Measurements from ENCODE around the gene ELFN1. TPM values are rescaled to one million over a fixed set of nuclear protein-coding genes. Genes with fewer than 3 reads are reported as not detected.

ELFN1 gene
- total RNA-seq, 2 experiments from 2014 or later, result 0.10 to 0.12 TPM

DNA sequence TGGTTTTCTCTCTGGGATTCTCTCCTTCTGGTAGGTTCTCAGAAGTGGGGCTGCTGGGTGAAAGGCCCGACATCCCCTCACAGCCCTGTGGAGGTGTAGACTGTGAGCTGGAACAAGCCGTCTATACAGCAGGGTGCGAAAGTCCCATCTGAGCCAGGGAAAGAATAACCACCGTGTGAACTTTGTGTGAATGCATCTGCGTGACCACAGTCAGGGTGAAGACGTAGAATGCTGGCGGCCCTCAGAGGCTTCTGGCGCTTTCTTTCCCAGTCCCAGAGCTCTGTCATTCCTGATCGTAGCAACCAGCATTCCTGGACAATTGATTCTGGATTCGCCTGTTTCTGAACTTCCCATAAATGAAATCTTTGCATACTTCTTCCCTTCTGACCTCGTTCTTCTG is 30.0 kb downstream of the ELFN1 start:
- intact Hi-C loops (cut with micrococcal nuclease), result no loop called here
- Mint-ChIP-seq H3K27me3 (peaks cover 7% of the 10 kb centered on the region), H3K4me3 (no peak overlapping the region), H3K36me3 (no peaks in the 10 kb centered on the region), H3K27ac (no peak overlapping the region), H3K9me3 (peaks cover 13% of the 10 kb centered on the region), H3K4me1 (ENCODE audit: low read depth) (peaks cover 2% of the 10 kb centered on the region)
- ChIA-PET POLR2A (no interaction called here), CTCF (interaction anchor here (1.6 kb wide), 1 partner anchor 10 kb away, joined by 4 read pairs; no protein-coding TSS in a partner anchor)
- no peak for DNase-seq

DNA sequence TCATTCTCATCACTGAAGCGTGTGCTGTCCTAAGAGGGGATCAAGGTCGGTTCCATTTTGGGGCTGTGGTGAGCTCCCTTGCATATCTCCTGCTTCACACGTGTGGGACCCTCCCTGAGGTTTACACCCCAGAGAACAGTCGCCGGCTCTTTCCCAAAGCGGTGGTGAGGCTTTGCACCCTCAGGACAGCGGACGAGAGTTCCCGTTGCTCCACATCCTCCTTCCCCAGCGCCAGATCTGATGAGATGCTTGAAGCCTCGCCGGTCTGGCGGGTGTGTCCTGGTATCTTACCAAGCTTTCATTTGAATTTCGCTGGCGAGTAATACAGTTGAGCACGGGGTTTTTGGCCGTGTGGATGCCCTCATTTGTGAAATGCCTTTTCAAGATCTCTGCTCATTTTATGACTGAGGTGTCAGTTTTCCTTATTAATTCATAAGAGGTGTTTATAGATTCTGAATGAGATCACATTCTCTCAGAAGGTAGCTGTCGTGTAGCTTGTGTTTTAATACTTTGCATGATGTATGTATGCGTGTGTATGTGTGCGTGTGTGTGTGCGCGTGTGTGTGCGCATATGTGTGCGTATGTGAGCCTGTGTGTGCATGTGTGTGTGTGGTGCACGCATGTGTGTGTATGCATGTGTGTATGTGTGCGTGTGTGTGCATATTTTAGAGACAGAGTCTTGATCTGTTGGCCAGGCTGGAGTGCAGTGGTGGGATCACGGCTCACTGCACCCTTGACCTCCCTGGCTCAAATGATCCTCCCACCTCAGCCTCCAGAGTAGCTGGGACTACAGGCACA is 30.7 kb downstream of the ELFN1 start:
- no peaks in the 10 kb centered on the region for H3K36me3 Mint-ChIP-seq
- ChIA-PET POLR2A (no interaction called here), CTCF (interaction anchor here (1.4 to 1.6 kb wide), 2 partner anchors 9 to 36 kb away, joined by 3 to 4 read pairs; no protein-coding TSS in a partner anchor)
- H3K27me3 Mint-ChIP-seq, result peaks cover 7% of the 10 kb centered on the region
- intact Hi-C loops (cut with micrococcal nuclease), result no loop called here
- no peak overlapping the region for H3K27ac Mint-ChIP-seq
- H3K4me3 Mint-ChIP-seq, result no peak overlapping the region
- DNase-seq, result no peak
- H3K4me1 Mint-ChIP-seq (ENCODE audit: low read depth), result peaks cover 2% of the 10 kb centered on the region
- peaks cover 13% of the 10 kb centered on the region for H3K9me3 Mint-ChIP-seq

DNA sequence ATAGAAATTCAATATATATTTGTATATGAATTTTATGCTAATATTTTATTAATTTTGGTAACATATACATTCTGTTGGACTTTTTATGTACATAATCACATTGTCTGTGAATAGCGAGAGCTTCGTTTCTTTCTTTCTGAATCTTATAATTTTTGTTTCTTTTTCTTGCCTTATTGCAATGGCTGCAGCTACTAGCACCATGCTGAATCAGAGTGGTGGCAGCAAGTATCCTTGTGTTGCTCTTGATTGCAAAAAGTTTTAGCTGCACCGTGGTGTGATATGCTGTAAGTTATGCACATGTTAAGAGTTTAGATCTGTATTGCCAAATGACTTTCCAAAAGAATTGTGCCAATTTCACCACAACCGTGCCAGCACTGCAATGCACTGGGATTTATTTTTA is 32.6 kb downstream of the ELFN1 start:
- H3K9me3 Mint-ChIP-seq, result peaks cover 13% of the 10 kb centered on the region
- POLR2A ChIA-PET, result no interaction called here

DNA sequence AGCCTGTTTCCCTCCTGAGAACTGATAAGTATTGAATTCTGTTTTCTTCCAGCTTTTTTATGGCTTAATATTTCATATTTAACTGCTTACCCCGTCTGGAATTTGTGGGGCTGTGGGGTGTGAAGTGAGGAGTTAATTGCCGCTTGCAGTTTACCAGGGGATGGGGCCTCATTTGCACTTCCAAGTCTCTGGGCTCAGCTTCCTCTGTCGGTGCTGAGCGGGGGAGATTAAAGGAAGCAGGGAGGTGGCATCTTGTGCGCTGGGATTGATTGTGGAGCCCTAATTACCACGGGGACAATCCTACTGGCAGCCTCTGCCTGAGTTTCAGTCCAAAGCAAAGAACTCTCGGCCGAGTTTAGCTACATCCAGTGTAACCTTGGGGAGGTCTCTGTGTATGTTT is 33.4 kb downstream of the ELFN1 start:
- no peak for DNase-seq
- Mint-ChIP-seq H3K36me3 (no peaks in the 10 kb centered on the region), H3K4me3 (no peak overlapping the region), H3K9me3 (peaks cover 13% of the 10 kb centered on the region), H3K27ac (no peak overlapping the region), H3K4me1 (ENCODE audit: low read depth) (no peaks in the 10 kb centered on the region), H3K27me3 (peaks cover 5% of the 10 kb centered on the region)
- CTCF ChIA-PET, result no interaction called here
- intact Hi-C loops (cut with micrococcal nuclease), result no loop called here
- POLR2A ChIA-PET, result no interaction called here

More for the DNA sequence above, 32.6 kb downstream of the ELFN1 start:
- intact Hi-C loops (cut with micrococcal nuclease), result no loop called here
- CTCF ChIA-PET, result no interaction called here
- Mint-ChIP-seq H3K27ac (no peak overlapping the region), H3K4me3 (no peak overlapping the region), H3K27me3 (peaks cover 5% of the 10 kb centered on the region), H3K4me1 (ENCODE audit: low read depth) (no peaks in the 10 kb centered on the region), H3K36me3 (no peaks in the 10 kb centered on the region)
- no peak for DNase-seq

DNA sequence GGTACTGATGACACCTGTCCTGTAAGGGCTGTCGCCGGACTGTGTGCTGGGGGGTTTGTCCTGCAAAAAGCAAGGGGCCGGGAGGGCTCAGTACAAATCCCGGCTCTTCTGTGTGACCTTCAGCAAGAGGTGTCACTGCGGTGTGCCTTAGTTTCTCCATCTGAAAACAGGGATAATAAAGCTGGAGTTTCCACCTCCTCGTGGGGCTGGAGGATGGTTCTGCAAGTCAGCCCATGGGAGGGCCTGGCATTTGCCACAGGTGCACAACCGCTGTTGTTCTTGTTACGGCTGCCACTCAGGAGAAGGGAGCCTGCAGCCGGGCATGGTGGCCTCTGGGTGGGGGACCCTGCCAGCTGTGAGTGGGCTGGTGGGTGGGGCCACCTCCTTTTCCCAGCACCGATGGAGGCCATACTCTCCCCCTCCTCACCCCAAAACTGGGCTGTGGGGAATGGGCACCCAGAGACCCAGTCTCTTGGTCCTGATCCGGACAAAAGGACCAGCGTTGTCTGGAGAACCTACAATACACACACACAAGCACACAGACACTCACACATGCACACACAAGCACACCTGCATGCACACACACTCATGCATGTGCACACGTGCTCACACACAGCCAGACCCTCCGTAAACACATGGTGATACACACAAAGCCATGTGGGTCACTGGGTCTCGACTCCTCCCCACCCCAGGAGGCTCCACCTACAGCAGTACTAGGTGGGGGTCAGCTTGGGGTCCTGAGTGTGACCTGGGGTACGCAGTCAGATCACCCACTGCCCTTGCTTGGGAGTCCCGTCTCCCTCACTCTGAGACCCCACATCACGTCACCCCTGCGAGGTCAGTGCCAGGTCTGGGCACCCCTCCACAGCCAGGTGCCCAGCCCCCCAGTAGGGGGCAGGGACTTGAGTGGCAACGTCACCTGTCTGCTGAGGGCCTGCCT is 34.1 kb downstream of the ELFN1 start:
- DNase-seq, result no peak
- CTCF ChIA-PET, result no interaction called here
- Mint-ChIP-seq H3K4me3 (no peak overlapping the region), H3K4me1 (ENCODE audit: low read depth) (no peaks in the 10 kb centered on the region), H3K27ac (no peak overlapping the region), H3K27me3 (peaks cover 5% of the 10 kb centered on the region), H3K9me3 (peaks cover 14% of the 10 kb centered on the region), H3K36me3 (no peaks in the 10 kb centered on the region)
- intact Hi-C loops (cut with micrococcal nuclease), result no loop called here
- POLR2A ChIA-PET, result no interaction called here

DNA sequence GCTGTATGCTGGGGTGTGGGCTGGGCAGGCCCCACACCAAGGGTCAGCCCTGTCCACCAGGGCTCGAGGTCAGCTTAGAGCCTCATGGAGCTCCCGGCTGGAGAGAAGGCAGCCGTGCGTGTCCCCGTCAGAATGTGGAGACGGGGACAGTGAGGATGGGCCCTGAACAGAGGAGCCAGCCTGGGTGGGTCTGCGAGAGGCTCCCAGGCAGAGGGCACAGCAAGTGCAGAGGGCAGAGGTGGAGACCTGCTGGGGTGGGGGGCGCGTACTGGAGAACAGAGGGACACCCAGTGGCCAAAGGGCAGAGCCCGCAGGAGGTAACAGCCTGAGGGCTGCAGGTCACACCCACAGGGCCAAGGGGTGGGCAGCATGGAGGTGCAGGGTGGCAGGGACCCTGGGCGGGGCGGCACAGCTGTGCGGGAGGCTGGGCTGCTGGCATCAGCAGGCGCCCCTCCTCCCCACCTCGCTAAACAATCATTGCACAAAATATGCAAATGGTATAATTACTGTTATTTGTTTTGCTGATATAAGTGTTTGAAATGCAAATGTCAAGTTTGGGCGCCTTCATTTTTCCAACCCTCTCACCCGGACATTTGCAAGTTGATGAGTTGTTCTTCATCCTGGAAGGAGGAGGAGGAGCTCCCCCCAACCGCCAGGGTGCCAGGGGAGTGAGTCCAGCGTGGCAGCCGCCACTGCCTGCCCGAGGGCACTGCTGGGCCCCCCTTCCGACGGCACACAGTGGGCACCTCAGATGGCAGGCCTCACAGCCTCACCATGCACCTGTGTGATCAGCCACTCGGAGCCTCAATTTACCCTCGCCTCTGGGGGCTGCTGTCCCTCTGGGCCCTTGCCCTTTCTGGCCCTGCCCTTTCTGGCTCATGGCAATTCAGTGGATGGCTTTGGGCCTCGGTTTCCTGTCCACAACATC is 35.0 kb downstream of the ELFN1 start:
- H3K4me3 Mint-ChIP-seq, result no peak overlapping the region
- H3K27me3 Mint-ChIP-seq, result peaks cover 5% of the 10 kb centered on the region
- H3K4me1 Mint-ChIP-seq (ENCODE audit: low read depth), result no peaks in the 10 kb centered on the region
- POLR2A ChIA-PET, result no interaction called here
- H3K27ac Mint-ChIP-seq, result no peak overlapping the region
- no peak for DNase-seq
- peaks cover 23% of the 10 kb centered on the region for H3K9me3 Mint-ChIP-seq
- intact Hi-C loops (cut with micrococcal nuclease), result no loop called here
- H3K36me3 Mint-ChIP-seq, result peaks cover 2% of the 10 kb centered on the region
- CTCF ChIA-PET, result no interaction called here

DNA sequence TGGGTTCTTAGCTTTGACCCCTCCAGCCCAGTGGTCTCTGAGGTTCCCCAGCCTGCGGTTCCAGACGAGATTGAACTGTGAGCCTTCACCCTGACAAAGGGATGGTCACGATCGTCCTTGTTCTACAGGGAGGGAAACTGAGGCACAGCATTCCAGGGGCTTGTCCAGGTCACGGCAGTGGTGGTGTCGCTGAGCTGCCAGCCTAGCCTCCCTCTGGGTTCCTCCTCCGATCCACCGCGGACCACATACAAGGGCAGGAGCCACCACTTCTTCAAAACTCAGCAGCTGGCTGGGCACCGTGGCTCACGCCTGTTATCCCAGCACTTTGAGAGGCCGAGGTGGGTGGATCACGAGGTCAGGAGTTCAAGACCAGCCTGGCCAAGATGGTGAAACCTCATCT is 35.8 kb downstream of the ELFN1 start:
- ChIA-PET POLR2A (no interaction called here), CTCF (no interaction called here)
- intact Hi-C loops (cut with micrococcal nuclease), result no loop called here
- no peaks in the 10 kb centered on the region for H3K4me1 Mint-ChIP-seq (ENCODE audit: low read depth)
- H3K27me3 Mint-ChIP-seq, result peaks cover 3% of the 10 kb centered on the region
- peaks cover 23% of the 10 kb centered on the region for H3K9me3 Mint-ChIP-seq
- DNase-seq, result peak; percentile 0
- peaks cover 2% of the 10 kb centered on the region for H3K36me3 Mint-ChIP-seq
- no peak overlapping the region for H3K4me3 Mint-ChIP-seq
- H3K27ac Mint-ChIP-seq, result no peak overlapping the region

DNA sequence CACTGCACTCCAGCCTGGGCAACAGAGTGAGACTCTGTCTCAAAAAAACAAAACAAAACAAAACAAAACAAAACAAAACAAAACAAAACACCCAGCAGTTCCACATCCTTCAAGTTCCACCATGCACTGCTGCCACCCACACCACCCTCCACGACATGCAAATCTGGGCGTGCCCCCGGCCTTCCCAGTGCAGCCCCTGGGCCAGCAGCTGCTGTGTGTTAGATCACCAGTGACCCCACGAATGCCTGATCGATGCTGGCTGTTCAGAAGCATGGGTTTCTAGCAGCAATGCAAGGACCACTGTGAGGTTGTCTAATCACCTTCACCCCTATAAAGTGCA is 36.3 kb downstream of the ELFN1 start:
- peaks cover 2% of the 10 kb centered on the region for H3K36me3 Mint-ChIP-seq
- intact Hi-C loops (cut with micrococcal nuclease), result no loop called here
- no peak overlapping the region for H3K4me3 Mint-ChIP-seq
- CTCF ChIA-PET, result no interaction called here
- peak; percentile 4 for DNase-seq
- peaks cover 23% of the 10 kb centered on the region for H3K9me3 Mint-ChIP-seq
- no peaks in the 10 kb centered on the region for H3K4me1 Mint-ChIP-seq (ENCODE audit: low read depth)
- no peak overlapping the region for H3K27ac Mint-ChIP-seq
- H3K27me3 Mint-ChIP-seq, result peaks cover 3% of the 10 kb centered on the region
- POLR2A ChIA-PET, result no interaction called here

DNA sequence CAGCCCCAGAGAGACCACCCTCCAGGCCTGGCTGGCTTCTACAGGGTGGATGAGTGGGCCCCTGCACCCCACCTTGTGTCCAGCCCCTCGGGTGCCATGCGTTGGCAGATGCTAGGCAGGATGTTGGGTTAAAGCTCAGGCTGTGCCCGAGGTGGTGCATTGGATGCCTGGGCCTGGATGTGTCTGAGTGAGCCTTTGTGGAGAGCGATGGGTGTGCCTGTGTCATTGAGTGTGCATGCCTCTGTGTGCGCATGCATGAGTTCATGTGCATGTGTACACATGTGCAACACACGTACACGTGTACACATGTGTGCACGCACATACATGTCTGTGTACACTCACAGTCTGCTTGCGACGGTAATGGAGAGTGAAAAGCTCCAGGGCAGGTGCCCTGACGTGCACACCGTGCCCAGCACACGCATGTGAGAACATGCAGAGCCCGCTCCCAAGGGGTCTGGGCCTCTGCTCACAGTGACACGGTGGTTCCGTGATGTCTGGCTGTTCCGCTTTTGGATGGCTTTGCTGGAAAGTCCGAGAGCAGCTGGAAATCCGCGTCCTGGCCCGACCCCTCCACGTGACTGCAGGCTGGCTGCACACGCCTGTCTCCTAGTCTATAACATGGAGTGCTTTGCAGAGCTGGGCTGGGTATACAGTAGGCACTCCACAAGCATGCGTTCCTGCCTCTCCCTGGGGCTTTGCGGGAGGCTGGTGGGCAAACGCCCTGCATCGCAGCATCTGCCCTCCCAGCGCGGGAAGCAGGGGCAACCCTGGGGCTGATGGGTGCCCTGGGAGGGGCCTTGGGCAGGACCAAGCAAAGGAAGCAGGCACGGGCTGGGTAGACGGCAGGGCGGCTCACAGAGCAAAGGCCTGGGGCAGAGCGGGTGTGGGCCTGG is 36.9 kb downstream of the ELFN1 start:
- ChIA-PET POLR2A (no interaction called here), CTCF (no interaction called here)
- Mint-ChIP-seq H3K27me3 (peaks cover 3% of the 10 kb centered on the region), H3K36me3 (peaks cover 2% of the 10 kb centered on the region), H3K4me3 (no peak overlapping the region), H3K4me1 (ENCODE audit: low read depth) (no peaks in the 10 kb centered on the region), H3K27ac (no peak overlapping the region), H3K9me3 (peaks cover 20% of the 10 kb centered on the region)
- peak; percentile 6 for DNase-seq
- intact Hi-C loops (cut with micrococcal nuclease), result no loop called here

DNA sequence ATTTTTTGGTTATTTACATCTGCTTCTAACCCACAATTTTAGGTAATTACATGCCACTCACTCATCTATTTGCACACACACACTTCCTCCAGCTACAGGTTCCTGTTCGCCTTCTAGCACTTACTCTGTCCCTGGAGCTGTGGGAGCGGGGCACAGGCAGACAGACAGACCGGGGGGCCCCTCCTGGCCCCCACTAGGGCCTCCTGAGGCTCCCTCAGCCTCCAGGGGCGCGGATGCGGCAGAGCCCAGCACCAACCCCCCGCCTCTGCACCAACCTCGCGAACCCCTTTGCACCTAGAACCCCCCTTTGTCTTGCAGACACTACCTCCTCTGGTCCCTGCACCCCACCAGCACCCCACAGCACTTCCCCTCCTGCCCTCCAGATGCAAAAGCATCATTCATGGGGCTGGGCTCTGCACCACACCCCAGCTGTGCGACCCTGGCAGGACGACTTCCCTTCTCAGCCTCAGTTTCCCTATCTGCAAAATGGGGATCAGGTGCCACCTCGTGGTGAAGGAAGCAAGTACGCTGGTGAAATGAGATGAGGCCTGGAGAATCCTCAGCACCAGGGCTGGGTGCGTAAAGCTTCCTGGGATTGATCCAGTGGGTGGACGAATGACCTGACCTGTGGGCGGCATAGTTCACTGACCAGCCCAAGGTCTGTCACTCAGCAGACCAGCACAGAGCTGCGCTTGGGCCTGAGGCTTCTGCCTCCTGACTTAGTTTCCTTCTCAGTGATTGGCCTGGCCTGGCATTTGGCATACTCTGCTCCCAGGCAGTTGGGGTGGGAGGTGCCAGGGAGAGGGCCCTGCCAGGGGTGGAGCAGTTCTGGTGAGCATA is 37.9 kb downstream of the ELFN1 start:
- Mint-ChIP-seq H3K36me3 (peaks cover 2% of the 10 kb centered on the region), H3K27ac (no peak overlapping the region), H3K4me1 (ENCODE audit: low read depth) (no peaks in the 10 kb centered on the region), H3K9me3 (peaks cover 15% of the 10 kb centered on the region), H3K4me3 (no peak overlapping the region), H3K27me3 (no peaks in the 10 kb centered on the region)
- ChIA-PET CTCF (interaction anchor here (1.3 kb wide), 1 partner anchor 129 kb away, joined by 5 read pairs; no protein-coding TSS in a partner anchor), POLR2A (no interaction called here)
- DNase-seq, result no peak
- intact Hi-C loops (cut with micrococcal nuclease), result no loop called here
